Measurements from ENCODE around the gene RNF213. TPM values are rescaled to one million over a fixed set of nuclear protein-coding genes. Genes with fewer than 3 reads are reported as not detected.

The RNF213 gene
- total RNA-seq, 1 experiment from 2014 or later: 44.5 TPM

DNA sequence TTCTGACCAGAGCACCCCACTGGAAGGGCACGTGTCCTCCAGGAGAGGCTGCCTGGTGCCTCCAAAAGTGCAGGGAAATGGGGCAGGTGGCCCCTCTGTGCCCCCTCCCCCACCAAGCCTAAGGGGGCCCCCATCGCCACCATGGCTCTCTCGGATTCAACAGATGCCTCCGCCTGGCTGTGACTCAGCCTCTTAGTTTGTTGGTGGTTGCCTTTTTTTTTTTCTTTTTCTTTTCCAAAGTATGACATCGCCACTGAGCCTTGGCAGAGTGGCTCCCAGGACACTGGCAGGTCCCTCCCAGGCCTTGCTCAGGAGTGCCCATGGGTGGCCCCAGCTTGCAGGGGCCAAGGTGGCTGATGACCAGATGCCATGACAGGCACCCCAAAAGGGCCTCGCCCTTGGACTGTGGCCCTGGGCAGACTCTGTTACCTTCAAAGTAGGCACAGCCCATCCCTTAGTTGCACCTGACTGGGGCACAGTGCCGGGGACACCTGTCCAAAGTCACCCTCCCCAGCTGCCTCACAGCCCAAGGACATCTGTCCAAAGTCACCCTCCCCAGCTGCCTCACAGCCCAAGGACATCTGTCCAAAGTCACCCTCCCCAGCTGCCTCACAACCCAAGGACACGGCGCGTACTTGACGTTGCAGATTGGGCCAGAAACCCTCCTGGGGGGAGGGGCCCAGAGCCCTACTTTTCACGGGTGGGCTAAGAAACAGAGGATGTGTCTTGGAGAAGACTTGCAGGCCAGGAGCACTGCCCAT lies 186.2 kb downstream of the RNF213 start:
- Histone ChIP-seq H3K27me3 (ENCODE audit: insufficient read depth, low read length) (peaks cover 3% of the 10 kb centered on the region; the same call in 1 of the 2 replicates), H3K27ac (ENCODE audit: low read depth, low read length) (no peak overlapping the region), H2AFZ (ENCODE audit: low read depth, low read length, poor library complexity, severe bottlenecking) (no peak overlapping the region), H3K9ac (ENCODE audit: low read length) (no peak overlapping the region), H3K4me2 (ENCODE audit: low read length) (no peak overlapping the region), H4K20me1 (ENCODE audit: insufficient read depth) (no peaks in the 10 kb centered on the region), H3K9me2 (ENCODE audit: insufficient read depth) (no peaks in the 10 kb centered on the region), H3K4me1 (ENCODE audit: control insufficient read depth in 1 of 2, insufficient read depth in 2 of 2, low read length in 2 of 2) (peaks cover 0 to 13% of the 10 kb centered on the region in 2 experiments; a peak in 1 of 4 replicates), H3K36me3 (ENCODE audit: control insufficient read depth in 1 of 2, insufficient read depth in 2 of 2, low read length in 2 of 2) (no peaks in the 10 kb centered on the region), H3K79me2 (ENCODE audit: insufficient read depth, low read length) (no peaks in the 10 kb centered on the region), H3K9me3 (ENCODE audit: control insufficient read depth in 1 of 2, insufficient read depth in 1 of 2, low read depth in 1 of 2, low read length in 2 of 2) (no peaks in the 10 kb centered on the region), H3K4me3 (replicated peaks in 1 of 2; ENCODE audit: low read depth in 1 of 2, low read length in 2 of 2) (no peak overlapping the region)
- DNase-seq (ENCODE audit: low read depth, low spot score) (no peak), ATAC-seq (no peak)
- BruUV-seq (replicated peaks): no TSS peak
- TF ChIP-seq TCF7L2 (IDR thresholded peaks at IDR 0.05; ENCODE audit: borderline replicate concordance, extremely low read depth, insufficient read depth, insufficient read length): no peak
- no peak for TF ChIP-seq POLR2AphosphoS5 (IDR thresholded peaks at IDR 0.05; ENCODE audit: low read depth, low read length)
- TF ChIP-seq ZFX (IDR thresholded peaks at IDR 0.05): no peak
- TF ChIP-seq JUND (IDR thresholded peaks at IDR 0.05): no peak
- TF ChIP-seq, protein P1, sequence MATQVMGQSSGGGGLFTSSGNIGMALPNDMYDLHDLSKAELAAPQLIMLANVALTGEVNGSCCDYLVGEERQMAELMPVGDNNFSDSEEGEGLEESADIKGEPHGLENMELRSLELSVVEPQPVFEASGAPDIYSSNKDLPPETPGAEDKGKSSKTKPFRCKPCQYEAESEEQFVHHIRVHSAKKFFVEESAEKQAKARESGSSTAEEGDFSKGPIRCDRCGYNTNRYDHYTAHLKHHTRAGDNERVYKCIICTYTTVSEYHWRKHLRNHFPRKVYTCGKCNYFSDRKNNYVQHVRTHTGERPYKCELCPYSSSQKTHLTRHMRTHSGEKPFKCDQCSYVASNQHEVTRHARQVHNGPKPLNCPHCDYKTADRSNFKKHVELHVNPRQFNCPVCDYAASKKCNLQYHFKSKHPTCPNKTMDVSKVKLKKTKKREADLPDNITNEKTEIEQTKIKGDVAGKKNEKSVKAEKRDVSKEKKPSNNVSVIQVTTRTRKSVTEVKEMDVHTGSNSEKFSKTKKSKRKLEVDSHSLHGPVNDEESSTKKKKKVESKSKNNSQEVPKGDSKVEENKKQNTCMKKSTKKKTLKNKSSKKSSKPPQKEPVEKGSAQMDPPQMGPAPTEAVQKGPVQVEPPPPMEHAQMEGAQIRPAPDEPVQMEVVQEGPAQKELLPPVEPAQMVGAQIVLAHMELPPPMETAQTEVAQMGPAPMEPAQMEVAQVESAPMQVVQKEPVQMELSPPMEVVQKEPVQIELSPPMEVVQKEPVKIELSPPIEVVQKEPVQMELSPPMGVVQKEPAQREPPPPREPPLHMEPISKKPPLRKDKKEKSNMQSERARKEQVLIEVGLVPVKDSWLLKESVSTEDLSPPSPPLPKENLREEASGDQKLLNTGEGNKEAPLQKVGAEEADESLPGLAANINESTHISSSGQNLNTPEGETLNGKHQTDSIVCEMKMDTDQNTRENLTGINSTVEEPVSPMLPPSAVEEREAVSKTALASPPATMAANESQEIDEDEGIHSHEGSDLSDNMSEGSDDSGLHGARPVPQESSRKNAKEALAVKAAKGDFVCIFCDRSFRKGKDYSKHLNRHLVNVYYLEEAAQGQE (IDR thresholded peaks at IDR 0.05; ENCODE audit: low read depth): no peak
- no peak for TF ChIP-seq EZH2 (IDR thresholded peaks at IDR 0.05)
- no peak for TF ChIP-seq SP1 (IDR thresholded peaks at IDR 0.05; ENCODE audit: low read depth)
- TF ChIP-seq, protein P2, sequence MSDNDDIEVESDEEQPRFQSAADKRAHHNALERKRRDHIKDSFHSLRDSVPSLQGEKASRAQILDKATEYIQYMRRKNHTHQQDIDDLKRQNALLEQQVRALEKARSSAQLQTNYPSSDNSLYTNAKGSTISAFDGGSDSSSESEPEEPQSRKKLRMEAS (IDR thresholded peaks at IDR 0.05): no peak
- no peak for TF ChIP-seq CEBPB (IDR thresholded peaks at IDR 0.05; ENCODE audit: low read depth)
- CTCF ChIA-PET: no interaction called here
- RAD21 ChIA-PET (ENCODE audit: low non-redundant PET in 1 of 2, low total read pairs in 2 of 2, uncharacterized antibody in 2 of 2, unreplicated experiment in 2 of 2): no interaction called here
- intact Hi-C loops (cut with micrococcal nuclease): no loop called here
- POLR2A ChIA-PET: interaction anchor here (0.6 to 2.0 kb wide), 2 partner anchors 8 to 23 kb away, joined by 5 to 6 read pairs; no protein-coding TSS in a partner anchor
